Stimulated activated CD8-positive, alpha-beta memory T cell treated with anti-CD3 and anti-CD28 coated beads, Interleukin-7, amount 100 ng/mL, for 4 hours (primary cell): ENCODE measurements around the gene MTCL3.
"Not testable (repeated sequence)": the region's sequence is repeated elsewhere in the genome, so short reads cannot be mapped to it uniquely, and the experiment has no call there.

Source experiments
- DNase-seq, 2 donors: peaks; one replicate each; pipeline ENCODE4 v3.0.0-alpha.2; 2020; ENCODE audit warnings: low read depth in 2 of 2

Gene MTCL3

GRCh38 chr6:127428562-127428961, 90.6 kb downstream of the MTCL3 start:
- DNase-seq: not testable (repeated sequence)

- DNase-seq: no peak
Measured at GRCh38 chr6:127423921-127424320, 95.2 kb downstream of the MTCL3 start.
